B cell (primary cell): Measurements from ENCODE around the gene CRTC1.

ENCODE experiments used
- CTCF ChIP-seq: fragments of 200-600 bp; IDR thresholded peaks from one replicate; pipeline ENCODE4 v1.8.0; 2022; ENCODE audit warnings: antibody characterized with exemption, mild to moderate bottlenecking
- EZH2 ChIP-seq: IDR thresholded peaks from 2 replicates; pipeline ENCODE4 v1.6.1; 2012; ENCODE audit warnings: borderline replicate concordance, low read depth, mild to moderate bottlenecking, moderate library complexity, low read length; ENCODE audit not compliant: insufficient read depth, poor library complexity, severe bottlenecking

DNA sequence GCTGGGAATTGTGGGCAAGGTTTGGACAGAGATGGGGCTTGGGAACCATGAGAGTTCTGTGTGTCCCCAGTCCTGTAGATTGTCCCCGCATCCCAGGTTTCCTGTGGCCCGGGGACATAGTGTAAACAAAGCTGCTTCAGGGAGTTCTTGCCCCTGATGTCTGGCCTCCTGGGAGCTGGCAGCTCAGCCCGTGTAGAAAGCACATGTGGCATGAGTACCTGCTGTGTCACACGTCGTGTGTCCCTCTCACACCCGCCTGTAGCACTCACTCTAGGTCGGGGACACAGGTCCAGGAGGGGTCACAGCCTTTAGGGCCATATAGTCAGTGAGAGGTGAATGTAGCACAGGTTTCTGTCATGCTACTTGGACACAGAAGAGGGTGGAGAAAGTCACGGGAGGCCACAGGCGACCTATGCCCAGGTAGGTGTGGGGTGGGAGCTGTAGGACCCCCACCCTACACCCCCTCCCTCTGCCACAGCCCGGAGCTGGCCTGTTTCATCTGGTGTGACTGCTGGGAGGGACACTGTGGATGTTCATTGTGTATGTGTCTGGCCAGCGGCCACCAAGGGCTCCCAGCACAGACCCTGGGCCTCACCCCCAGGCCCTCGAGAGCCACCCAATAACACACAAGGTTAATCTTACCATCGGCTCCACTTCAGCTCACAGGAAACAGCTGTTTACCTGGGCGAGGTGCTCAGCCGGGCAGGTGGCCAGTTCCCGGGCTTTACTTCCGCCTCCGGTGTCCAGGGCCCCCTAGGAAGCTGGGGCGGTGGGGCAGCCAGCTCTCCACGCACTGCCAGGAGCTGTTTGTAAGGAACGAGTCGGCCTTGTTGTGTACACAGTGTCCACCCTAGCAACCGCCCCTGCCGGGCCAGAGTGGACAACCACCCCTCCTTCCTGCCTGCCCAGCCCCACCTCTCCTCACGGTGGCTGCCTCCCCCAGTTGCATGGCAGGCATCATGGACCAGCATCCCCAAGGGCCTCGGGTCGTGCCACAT is 57.9 kb downstream of the CRTC1 start:
- no peak for TF ChIP-seq CTCF
- TF ChIP-seq EZH2: no peak
